Dendritic cell treated with granulocyte-macrophage colony-stimulating factor and Interleukin-4, amounts not matched to agents 40 ng/mL and 50 ng/mL, for 4 days (primary cell): Measurements from ENCODE around the gene INTS6.

Experiments used
- H3K27ac Mint-ChIP-seq: one replicate; pipeline ENCODE4 v1.8.0; 2022; ENCODE audit warnings: mild to moderate bottlenecking, mixed read lengths
- H3K27me3 Mint-ChIP-seq: one replicate; pipeline ENCODE4 v1.8.0; 2022; ENCODE audit warnings: mild to moderate bottlenecking, mixed read lengths
- H3K36me3 Mint-ChIP-seq: one replicate; pipeline ENCODE4 v1.8.0; 2022; ENCODE audit warnings: low read depth, mixed read lengths
- H3K4me1 Mint-ChIP-seq: one replicate; pipeline ENCODE4 v1.8.0; 2022; ENCODE audit warnings: low read depth, mixed read lengths
- H3K4me3 Mint-ChIP-seq: one replicate; pipeline ENCODE4 v1.8.0; 2022; ENCODE audit warnings: mild to moderate bottlenecking, moderate library complexity, mixed read lengths
- H3K9me3 Mint-ChIP-seq: one replicate; pipeline ENCODE4 v1.8.0; 2022; ENCODE audit warnings: mixed read lengths
- intact Hi-C: fragments of 100-400 bp; cut with micrococcal nuclease; formaldehyde crosslinking; loops from one replicate; pipeline ENCODE4 v1.15.0; 2022

INTS6 gene

GRCh38 chr13:51339952-51340732 lies 112.7 kb downstream of the INTS6 start:
- Mint-ChIP-seq H3K27me3 (no peaks in the 10 kb centered on the region), H3K4me3 (no peak overlapping the region), H3K36me3 (no peaks in the 10 kb centered on the region), H3K9me3 (no peaks in the 10 kb centered on the region), H3K4me1 (peaks cover 7% of the 10 kb centered on the region), H3K27ac (no peak overlapping the region)
- intact Hi-C loops: no loop called here

- Mint-ChIP-seq H3K27me3 (no peaks in the 10 kb centered on the region), H3K27ac (no peak within 1 kb of the TSS), H3K4me3 (no peak within 1 kb of the TSS), H3K9me3 (no peaks in the 10 kb centered on the region), H3K4me1 (peaks cover 7% of the 10 kb centered on the region), H3K36me3 (no peaks in the 10 kb centered on the region)
- intact Hi-C loops: no loop called here
These were observed 113.5 kb downstream of the INTS6 start, which contains the start of gene SERPINE3 for GRCh38 chr13:51339354-51339753. SERPINE3 (plus strand) TSS chr13:51339691; CDS start chr13:51341092, 1,401 bp downstream.

GRCh38 chr13:51336746-51337145 lies 116.1 kb downstream of the INTS6 start:
- intact Hi-C loops: no loop called here
- H3K36me3 Mint-ChIP-seq: no peaks in the 10 kb centered on the region

GRCh38 chr13:51333826-51334225 lies 119.0 kb downstream of the INTS6 start:
- Mint-ChIP-seq H3K27ac (no peak overlapping the region), H3K36me3 (no peaks in the 10 kb centered on the region), H3K4me1 (peaks cover 20% of the 10 kb centered on the region), H3K4me3 (no peak overlapping the region), H3K27me3 (peaks cover 1% of the 10 kb centered on the region), H3K9me3 (no peaks in the 10 kb centered on the region)
- intact Hi-C loops: no loop called here

More at GRCh38 chr13:51336746-51337145, 116.1 kb downstream of the INTS6 start:
- Mint-ChIP-seq H3K4me3 (no peak overlapping the region), H3K4me1 (peaks cover 8% of the 10 kb centered on the region), H3K27ac (no peak overlapping the region), H3K27me3 (no peaks in the 10 kb centered on the region), H3K9me3 (no peaks in the 10 kb centered on the region)

GRCh38 chr13:51333421-51333820 lies 119.4 kb downstream of the INTS6 start:
- no peaks in the 10 kb centered on the region for H3K9me3 Mint-ChIP-seq

GRCh38 chr13:51332566-51333361 lies 120.1 kb downstream of the INTS6 start:
- intact Hi-C loops: no loop called here
- Mint-ChIP-seq H3K4me1 (peaks cover 20% of the 10 kb centered on the region), H3K9me3 (no peaks in the 10 kb centered on the region), H3K4me3 (no peak overlapping the region), H3K36me3 (no peaks in the 10 kb centered on the region), H3K27me3 (peaks cover 1% of the 10 kb centered on the region), H3K27ac (no peak overlapping the region)

More at GRCh38 chr13:51333421-51333820, 119.4 kb downstream of the INTS6 start:
- peaks cover 20% of the 10 kb centered on the region for H3K4me1 Mint-ChIP-seq
- H3K4me3 Mint-ChIP-seq: no peak overlapping the region
- H3K27me3 Mint-ChIP-seq: peaks cover 1% of the 10 kb centered on the region
- no peaks in the 10 kb centered on the region for H3K36me3 Mint-ChIP-seq
- H3K27ac Mint-ChIP-seq: no peak overlapping the region
- intact Hi-C loops: no loop called here

- Mint-ChIP-seq H3K36me3 (no peaks in the 10 kb centered on the region), H3K9me3 (no peaks in the 10 kb centered on the region), H3K27me3 (peaks cover 1% of the 10 kb centered on the region), H3K4me3 (no peak overlapping the region), H3K27ac (no peak overlapping the region), H3K4me1 (peaks cover 20% of the 10 kb centered on the region)
- intact Hi-C loops: no loop called here
These were observed 121.4 kb downstream of the INTS6 start for GRCh38 chr13:51331354-51331861.

GRCh38 chr13:51330791-51331190 lies 122.0 kb downstream of the INTS6 start:
- H3K4me1 Mint-ChIP-seq: peaks cover 20% of the 10 kb centered on the region
- H3K27me3 Mint-ChIP-seq: peaks cover 1% of the 10 kb centered on the region
- intact Hi-C loops: no loop called here
- H3K9me3 Mint-ChIP-seq: no peaks in the 10 kb centered on the region
- H3K36me3 Mint-ChIP-seq: no peaks in the 10 kb centered on the region
- H3K27ac Mint-ChIP-seq: no peak overlapping the region
- H3K4me3 Mint-ChIP-seq: no peak overlapping the region

GRCh38 chr13:51329606-51330005 lies 123.2 kb downstream of the INTS6 start:
- peaks cover 1% of the 10 kb centered on the region for H3K27me3 Mint-ChIP-seq
- H3K9me3 Mint-ChIP-seq: no peaks in the 10 kb centered on the region
- H3K4me1 Mint-ChIP-seq: peaks cover 20% of the 10 kb centered on the region
- H3K36me3 Mint-ChIP-seq: no peaks in the 10 kb centered on the region
- intact Hi-C loops: no loop called here
- H3K27ac Mint-ChIP-seq: no peak overlapping the region
- H3K4me3 Mint-ChIP-seq: no peak overlapping the region

GRCh38 chr13:51328488-51328887 lies 124.3 kb downstream of the INTS6 start:
- H3K27me3 Mint-ChIP-seq: peaks cover 1% of the 10 kb centered on the region
- H3K27ac Mint-ChIP-seq: no peak overlapping the region
- no peaks in the 10 kb centered on the region for H3K36me3 Mint-ChIP-seq
- intact Hi-C loops: no loop called here
- H3K4me1 Mint-ChIP-seq: peaks cover 20% of the 10 kb centered on the region
- no peak overlapping the region for H3K4me3 Mint-ChIP-seq
- no peaks in the 10 kb centered on the region for H3K9me3 Mint-ChIP-seq

GRCh38 chr13:51327961-51328360 lies 124.9 kb downstream of the INTS6 start:
- intact Hi-C loops: no loop called here
- H3K4me3 Mint-ChIP-seq: no peak overlapping the region
- peaks cover 1% of the 10 kb centered on the region for H3K27me3 Mint-ChIP-seq
- no peaks in the 10 kb centered on the region for H3K36me3 Mint-ChIP-seq
- peaks cover 20% of the 10 kb centered on the region for H3K4me1 Mint-ChIP-seq
- H3K27ac Mint-ChIP-seq: no peak overlapping the region
- no peaks in the 10 kb centered on the region for H3K9me3 Mint-ChIP-seq

- Mint-ChIP-seq H3K4me3 (no peak overlapping the region), H3K36me3 (no peaks in the 10 kb centered on the region), H3K27me3 (peaks cover 1% of the 10 kb centered on the region), H3K27ac (no peak overlapping the region), H3K9me3 (no peaks in the 10 kb centered on the region), H3K4me1 (peaks cover 20% of the 10 kb centered on the region)
- intact Hi-C loops: no loop called here
These were observed 126.1 kb downstream of the INTS6 start for GRCh38 chr13:51326777-51327176.

- no peak overlapping the region for H3K27ac Mint-ChIP-seq
- H3K27me3 Mint-ChIP-seq: no peaks in the 10 kb centered on the region
- intact Hi-C loops: no loop called here
- peaks cover 10% of the 10 kb centered on the region for H3K4me1 Mint-ChIP-seq
- no peaks in the 10 kb centered on the region for H3K36me3 Mint-ChIP-seq
- H3K4me3 Mint-ChIP-seq: no peak overlapping the region
- no peaks in the 10 kb centered on the region for H3K9me3 Mint-ChIP-seq
These were observed 127.0 kb downstream of the INTS6 start for GRCh38 chr13:51325837-51326236.
